Inflammatory macrophage (primary cell): Measurements from ENCODE around the gene CCDC57.

Source experiments
- DNase-seq, 2 donors: peaks; one replicate each; pipeline ENCODE4 v3.0.0-alpha.2; 2020 to 2022

Gene CCDC57

DNA sequence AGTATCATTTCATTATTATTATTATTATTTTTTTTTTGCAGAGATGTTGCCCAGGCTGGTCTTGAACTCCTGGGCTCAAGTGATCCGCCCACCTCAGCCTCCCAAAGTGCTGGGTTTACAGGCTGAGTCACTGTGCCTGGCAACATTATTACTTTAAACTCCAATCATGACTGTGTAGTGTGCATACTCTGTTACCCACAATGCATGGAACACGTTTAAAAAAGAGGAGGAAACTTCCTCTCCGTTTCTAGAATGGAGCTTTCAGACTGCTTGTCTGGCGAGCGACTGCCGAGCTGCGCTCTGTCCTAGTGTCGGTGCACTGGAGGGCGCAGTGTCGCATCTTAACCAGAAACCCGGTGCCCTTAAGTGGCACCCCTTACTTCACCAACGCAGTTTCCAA is 92.5 kb downstream of the CCDC57 start:
- peak; percentile 15 to 31 for DNase-seq

DNA sequence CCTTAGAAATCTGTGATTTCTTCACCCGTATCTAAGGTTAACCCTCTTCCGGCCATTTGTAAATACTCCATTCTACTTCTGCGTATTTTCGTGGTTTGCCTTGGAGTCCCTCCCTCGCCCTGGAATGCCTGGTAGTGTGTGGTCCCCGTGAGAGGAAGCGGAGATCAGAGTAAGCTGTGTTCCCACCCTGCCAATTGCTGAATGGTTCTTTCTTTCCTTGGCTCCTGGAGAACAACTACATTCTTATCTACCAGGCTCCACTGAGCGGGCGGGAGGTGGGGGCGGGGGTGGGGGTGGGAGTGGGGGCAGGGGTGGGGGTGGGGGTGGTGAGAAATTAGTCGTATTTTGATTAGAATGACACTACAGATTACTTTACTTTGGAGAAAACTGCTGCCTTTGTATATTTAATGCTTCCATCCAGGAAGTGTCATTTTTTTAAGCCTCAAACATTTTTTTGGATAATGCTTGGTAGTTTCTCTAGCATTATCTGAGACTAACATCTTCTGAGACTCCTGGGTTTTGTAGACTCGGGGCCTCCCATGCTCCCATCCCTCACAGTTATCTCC is 93.7 kb downstream of the CCDC57 start:
- DNase-seq, result no peak

DNA sequence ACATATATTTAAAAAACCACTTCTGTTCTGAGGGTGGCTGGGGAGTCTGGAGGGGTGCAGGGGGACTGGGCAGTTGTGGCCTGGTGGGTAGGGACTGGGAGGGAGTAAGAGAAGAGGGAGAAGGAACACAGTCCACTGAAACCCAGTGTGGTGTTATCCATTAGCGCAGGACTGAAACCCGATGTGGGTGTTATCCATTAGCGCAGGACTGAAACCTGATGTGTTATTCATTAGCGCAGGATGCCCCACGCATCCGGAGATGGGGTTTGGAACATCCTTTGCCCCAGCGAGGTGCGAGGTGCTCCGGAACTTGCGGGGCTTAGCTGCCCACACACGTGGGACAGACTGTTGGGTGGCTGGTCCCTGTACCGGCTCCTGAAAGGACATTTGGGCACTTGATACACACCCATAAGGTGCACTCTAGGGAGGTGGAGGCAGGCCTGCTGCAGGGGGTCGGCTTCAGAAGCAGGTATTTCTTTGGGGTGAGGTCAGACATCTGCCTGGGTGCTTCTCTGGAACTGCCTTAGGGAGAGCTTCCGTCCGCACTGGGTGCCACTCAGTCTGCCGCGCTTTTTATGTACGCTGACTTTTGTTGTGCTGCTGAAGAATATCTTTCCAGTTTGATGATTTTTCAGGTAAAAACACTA is 94.4 kb downstream of the CCDC57 start:
- DNase-seq, result no peak

DNA sequence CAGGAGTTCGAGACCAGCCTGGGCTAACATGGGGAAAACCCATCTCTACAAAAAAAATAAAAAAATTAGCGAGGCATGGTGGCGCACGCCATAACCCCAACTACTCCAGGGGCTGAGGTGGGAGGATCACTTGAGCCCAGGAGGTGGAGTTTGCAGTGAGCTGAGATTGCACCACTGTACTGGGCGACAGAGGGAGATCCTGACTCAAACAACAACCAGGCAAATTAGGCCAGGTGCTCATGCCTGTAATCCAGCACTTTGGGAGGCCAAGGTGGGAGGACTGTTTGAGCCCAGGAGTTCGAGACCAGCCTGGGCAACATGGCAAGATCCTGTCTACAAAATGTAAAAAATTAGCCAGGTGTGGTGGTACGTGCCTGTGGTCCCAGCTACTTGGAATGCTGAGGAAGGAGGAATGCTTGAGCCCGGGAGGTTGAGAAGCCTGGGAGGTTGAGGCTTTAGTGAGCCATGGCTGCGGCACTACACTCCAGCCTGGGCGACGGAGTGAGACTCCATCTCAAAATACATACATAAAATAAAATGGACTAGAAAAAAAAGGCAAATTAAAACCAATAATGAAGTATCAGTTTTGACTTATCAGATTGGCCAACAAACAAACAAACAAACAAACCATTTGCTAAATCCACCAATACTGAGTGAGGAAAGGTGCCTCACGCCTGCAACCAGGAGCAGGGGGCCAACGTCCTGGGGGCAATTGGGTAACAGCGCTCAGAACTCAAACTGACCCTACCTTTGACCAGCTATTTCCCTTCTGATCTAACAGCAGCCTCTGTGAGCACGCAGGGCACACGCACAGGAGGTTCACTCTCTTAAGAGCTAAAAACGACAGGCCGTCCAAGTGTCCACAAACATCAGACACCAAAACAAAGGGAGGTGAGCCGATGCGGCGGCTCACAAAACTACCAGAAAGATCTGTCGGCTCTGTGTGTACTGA is 95.2 kb downstream of the CCDC57 start:
- DNase-seq, result no peak

DNA sequence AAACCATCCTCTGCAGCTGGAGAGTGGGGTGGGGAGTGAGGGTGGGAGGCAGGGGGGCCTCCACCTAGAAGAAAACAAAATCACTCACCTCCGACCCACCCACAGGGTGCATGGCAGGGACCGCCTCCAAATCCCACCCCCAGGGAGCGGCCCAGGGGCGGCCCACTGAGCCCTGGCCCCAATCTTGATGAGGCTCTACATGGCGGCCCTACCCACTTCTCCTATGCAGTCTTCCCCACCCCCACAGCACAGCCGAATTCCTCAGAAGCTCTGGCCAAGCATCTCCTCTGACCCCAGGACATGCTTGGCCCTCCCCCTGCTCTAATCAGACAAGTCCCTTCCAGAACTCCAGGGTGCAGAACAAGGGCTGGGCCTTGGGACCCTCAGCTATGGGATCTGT is 96.4 kb downstream of the CCDC57 start:
- DNase-seq, result no peak

DNA sequence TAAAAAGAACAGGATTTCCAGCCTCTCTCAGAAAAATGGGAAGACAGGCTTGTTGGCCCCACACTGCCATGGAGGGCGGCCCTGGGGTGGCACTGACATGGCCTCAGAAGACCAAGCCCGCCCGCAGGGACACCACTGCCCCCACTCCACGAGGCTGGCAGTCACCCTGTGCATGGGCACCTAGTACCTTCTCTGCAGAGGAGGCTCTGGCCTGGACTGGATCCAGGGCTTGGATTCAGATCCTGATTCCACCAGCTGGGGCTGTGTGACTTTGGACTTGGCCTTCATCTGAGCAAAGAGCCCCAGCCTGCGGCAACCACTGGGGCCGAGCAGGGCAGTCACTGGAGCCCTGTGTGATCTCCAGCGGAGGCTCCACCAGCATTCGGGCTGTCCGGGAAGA is 97.8 kb downstream of the CCDC57 start:
- no peak for DNase-seq

DNA sequence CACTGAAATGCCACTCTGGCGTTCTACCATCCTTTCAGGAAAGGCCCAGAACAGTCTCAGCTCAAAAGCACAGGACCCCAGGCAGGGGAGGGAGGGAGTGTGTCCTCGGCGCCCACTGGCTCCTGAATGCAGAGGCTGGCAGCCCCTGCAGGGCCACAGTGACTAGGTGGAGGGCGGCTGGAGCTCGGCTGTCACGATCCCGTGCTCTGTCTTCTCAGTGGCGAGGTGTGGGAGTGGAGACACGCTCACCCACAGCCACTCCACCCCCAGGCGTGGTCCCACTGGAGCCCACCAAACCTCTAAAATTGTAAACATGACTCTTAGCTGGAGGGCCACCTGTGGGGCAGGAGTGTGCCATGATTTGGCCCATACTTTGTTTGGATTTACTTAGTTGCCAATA is 98.2 kb downstream of the CCDC57 start:
- DNase-seq, result no peak

DNA sequence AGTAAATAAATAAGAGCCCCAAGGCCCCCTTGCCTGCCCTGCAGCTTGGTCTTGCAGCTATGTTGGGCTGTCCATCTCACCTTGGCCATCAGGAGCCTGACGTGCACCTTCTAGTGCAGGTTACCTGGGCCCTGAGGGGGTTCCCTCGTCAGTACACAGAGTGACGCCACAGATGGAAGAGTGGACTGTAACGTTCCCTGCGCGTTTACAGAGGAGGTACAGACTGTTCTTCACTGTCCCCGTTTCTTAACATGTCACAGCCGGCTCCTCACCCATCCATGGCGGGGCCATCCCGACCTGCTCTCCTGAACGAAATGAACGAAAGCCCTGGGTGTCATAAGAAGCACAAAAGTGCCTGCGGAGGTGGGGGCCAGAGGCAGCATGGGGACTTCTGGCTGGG is 98.7 kb downstream of the CCDC57 start:
- DNase-seq, result no peak

DNA sequence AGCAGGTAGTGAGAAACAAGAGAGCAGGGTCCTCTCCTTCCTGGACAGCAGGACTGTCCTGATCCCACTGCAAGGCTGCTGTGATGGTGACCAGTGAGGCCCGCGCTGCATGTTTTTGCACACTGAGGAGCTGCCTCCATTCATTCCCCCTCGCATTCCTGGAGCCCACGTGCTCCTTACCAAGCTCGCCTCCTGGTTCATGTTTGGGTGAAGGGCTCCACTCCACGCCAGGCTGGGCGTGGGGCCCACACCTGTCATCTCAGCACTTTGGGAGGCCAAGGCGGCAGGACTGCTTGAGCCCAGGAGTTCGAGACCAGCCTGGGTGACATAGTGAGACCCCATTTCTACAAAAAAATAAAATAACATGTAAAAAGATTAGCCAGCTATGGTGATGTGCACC is 99.2 kb downstream of the CCDC57 start:
- no peak for DNase-seq

DNA sequence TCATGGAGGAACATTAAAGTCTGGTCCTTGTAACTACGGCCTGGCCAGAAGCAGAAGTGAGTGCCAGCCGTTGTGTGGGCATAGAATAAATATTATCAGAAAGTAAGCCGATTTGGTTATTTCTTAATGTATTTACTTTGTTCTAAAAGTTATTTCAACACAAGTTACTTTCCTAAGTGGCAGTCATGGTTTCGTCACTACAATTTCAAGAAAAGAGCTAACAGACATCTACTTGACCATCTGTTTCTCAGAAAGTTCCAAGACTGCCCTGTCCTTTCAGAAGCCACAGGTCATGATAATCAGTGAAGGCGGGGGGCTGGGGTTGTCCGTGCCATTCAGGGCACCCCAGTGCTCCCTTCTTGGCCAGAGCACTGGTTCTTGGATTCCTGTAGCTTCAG is 99.7 kb downstream of the CCDC57 start:
- peak in 1 of 2 donors; percentile 29 for DNase-seq

DNA sequence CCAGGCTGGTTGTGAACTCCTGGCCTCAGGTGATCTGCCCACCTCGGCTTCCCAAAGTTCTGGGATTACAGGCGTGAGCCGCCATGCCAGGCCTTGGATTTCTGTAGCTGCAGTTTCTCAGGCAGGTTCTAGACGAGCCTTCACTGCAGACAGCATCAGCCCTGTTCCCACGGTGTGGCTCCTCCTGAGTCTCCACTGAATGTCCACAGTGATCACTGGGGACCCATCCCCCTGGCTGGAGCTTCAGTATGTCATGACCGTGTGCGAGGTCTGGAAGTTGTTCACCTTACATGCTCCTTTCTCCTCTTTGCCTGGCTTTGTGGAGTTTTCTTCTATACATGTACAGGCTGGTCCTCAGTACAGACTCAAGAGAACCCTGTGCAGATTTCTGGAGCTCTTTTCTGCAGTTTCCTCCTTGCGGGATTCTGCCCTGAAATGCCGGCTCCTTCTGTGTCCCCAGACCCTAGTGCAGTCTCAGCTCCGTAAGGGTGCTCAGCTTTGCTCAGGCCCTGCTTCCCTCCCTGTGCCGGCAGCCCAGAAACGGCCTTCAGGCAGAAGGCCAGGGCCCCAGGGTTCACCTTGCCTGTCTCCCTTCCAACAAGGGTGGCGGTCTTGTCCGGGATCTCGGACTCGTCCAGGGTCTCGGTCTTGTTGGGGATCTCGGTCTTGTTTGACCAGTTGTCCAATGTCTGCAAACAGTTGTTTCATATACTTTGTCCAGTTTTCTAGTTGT is 100.3 kb downstream of the CCDC57 start:
- no peak for DNase-seq

DNA sequence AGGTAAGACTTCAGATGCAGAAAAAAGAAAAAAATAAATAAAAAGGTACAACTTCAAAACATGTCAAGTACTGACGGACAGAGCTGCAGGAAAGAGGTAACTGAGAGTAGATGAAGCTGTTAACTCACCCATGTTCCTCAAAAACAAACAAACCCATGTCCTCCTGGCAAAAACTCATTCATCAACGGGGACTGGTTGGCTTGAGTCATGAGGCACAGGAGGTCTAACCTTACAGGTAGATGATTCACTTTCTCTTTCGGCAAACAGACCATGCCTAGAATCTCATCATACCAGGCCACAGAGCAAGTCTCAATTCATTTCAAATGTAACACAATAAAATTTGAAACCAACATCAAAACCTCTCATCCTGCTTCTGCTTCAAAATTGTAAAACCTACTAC is 102.3 kb downstream of the CCDC57 start:
- no peak for DNase-seq

DNA sequence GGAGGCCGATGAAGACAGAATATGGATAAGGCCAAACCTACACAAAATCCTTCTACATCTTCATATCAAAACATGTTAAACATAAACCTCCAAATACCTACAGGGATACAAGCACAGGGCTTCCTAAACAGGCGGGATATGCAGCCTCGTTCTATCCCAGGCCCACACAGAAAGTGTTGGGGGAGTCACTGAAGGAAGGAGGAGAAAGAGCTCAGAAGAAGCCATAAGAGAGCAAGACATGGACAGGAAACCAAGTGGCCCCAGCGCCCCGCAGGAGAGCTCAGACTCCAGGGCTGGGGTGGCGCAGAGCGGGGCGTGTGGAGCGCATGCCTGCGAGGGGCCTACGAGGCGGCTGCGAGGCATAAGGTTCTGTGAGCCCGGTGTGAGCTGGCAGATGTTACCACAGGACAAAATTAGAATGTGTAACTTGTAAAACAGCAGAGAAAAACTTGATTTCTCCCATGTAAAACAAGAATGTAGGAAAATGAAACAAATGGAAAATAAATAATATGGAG is 103.6 kb downstream of the CCDC57 start:
- DNase-seq, result no peak

DNA sequence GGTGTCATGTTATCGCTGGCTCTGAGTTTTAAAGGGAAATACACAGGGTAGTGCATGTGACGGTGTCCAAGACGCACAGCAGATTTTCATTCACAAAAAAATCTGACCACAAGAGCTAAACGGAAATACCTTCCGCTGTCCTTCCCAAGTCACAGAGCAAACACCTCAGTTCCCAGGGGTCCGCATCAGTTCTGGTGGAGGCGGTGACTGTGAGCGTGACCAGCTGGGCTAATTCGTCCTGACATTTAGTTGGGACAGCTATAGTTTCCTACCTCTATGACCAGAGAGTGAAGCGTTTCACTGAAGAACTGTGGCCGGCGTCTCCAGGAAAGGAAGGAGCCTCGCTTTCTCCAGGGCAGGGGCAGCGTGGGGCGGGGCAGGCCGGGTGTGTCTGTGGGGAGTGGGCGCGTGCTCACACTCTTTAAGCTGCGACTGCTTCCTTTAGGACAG is 104.1 kb downstream of the CCDC57 start:
- no peak for DNase-seq

DNA sequence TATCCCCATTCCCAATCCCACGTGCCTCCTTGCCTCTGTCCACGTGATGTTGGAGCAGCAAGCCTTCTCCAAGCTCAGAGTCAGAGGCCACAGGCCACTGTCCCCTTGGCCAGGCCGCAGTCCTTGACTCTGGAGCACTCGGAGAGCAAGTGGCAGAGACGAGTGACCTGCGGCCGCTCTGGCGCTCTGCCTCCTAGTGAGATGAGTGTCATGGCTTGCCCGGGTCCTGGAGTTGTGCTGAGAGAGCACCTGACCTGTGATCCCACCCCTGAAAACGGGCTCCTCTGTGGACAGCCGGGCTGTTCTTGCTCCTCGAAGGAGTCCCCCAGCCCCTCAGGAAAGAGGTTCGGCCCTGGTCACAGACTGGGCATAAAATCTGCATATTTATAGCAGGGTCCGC is 104.6 kb downstream of the CCDC57 start:
- no peak for DNase-seq

DNA sequence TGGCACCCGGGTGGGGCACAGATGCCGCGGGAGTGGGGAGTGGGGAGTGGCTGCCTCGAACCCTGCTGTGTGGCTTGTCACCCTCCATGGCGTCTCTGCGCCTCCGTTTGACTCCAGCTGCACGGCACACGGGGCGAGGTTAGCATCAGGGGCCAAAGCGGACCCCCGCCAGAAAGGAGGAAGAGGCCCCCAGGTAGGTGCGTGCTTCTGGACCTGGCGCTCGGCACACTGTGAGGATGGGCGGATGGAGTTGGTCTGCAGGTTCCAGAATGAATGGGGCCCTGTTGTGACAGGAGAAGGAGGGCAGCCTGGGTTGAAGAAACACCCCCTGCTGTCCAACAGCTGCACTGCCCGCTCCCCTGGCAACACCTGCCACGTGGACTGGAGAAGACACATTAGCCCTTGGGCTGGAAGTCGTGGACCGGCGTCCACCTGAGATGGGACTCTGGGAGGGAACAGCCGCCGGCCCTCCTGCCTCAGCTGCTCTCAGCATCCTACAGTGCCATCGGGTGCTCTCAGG is 105.2 kb downstream of the CCDC57 start:
- DNase-seq, result no peak

DNA sequence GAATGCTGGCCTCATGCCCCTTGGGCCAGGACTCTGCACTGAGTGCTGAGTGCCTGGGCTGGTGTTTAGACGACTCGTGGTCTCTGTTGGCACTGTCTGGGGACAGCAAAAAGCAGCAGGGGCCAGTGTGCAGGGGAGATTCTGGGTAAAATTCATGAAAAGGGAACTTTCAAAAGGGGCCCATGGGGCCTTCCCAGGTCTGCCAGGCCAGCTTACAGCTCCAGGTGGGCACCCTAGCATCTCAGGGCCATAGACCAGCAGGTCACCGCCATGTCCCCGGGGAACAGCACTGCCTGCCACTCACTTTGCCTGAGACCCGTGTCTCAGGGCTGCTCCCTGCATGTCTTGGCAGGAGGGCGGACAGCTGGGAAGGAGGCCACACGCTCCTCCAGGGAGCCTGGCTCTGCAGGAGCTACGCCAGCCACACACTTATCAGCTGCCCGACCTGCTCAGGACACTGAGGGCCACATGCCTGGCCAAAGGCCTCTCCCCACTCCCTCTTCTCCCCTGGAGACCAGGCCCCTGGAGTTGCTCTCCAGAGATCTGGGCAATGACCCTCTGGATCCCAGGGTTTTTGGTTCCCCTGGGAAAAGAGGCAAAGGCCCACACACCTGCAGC is 105.8 kb downstream of the CCDC57 start:
- no peak for DNase-seq

DNA sequence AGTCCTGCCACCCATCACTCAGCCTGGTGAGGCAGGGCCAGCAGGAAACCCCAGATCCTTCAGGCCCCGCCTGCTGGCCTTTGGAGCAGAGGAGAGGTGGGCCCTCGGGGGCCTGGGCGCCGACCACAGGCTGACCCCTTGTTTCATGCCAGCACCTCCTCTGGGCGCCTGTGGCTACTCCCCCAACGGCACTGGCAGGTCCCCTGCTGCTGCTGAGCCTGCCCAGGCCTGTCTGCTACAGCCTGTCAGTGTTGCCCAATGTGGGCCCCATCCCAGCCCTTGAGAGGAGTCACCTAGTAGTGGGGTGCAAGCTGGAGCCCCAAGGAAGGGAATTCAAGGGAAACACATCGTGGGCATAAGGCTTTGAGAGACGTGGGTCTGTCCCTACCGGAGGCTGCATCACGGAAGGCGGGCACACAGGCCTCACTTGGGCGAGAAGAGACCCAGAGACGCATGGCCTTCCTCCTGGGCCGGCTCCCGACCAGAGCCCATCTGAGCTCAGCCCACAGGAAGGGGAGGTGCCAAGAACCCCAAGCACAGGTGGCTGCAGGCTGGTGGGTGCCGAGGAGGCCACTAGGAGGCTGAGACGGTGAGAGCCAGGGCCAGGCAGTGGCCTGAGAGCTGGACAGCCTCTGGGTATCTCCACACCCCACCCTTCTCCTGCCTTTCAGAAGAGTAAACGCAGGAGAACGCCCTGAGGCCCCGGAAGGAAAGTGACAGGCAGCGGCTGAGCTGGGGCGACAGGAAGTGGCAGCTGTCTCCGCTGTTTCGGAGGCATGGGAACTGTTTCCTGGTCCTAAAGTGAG is 106.6 kb downstream of the CCDC57 start:
- DNase-seq, result peak; percentile 62 to 66

DNA sequence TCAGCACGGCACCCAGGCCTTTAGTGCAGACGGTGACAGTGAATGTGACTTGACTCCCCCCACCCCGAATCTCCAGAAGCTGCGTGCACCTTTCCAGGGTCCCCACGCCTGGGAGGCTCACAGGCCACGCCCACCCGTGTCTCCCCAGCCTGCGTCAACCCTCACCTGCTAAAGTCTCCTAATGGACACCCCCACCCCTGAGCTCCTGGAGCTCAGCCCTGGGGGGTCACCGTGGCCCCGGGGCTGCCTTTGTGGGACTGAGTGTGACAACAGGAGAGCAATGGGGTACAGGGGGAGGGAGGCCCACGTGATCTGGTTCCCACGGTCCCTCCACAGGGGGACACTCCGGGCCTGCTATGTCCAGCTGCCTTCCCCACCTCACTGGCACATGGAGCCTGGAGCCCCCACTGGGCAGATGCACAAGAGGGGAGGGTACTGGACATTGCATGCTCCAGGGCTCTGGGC is 107.2 kb downstream of the CCDC57 start:
- no peak for DNase-seq

DNA sequence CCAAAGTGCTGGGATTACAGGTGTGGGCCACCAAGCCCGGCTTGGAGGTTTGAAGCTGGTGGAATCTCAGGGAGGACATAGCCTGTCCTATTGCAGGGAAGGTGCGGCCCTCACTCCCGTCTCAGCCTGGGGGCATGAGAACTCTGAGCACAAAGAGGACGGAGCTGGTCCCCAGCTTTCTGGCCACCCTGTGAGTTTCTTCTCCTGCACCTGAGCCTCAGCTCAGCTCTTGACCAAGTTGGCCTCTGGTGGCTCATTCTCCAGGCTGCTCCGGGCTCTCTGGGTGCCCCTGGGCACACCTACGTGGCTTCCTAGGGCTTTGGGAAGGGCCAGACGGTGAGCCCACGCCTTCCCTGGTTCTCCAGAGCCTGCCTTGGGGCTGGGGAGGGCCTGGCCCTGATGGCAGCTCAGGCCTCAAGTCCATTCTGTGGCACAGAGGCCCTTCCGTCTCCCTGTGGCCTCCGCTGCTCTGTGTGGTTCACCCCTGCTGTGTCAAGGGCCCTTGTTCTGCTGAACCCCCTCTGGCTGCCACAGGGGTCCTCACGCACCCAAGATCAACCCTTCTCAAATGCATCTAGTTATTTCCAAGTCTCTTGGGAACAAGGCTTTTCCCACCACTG is 107.7 kb downstream of the CCDC57 start:
- DNase-seq, result no peak
